Natural killer cell (primary cell): ENCODE data around the gene SPATA16. TPM values are rescaled to one million over a fixed set of nuclear protein-coding genes. Genes with fewer than 3 reads are reported as not detected.
A peak's percentile ranks its signal among the peaks of the same experiment; 100 is the strongest.

ENCODE experiments used
- ATAC-seq, 3 donors: fragments of 150-1000 bp in 2 of 3; fragments of 200-7000 bp in 1 of 3; cut with Tn5 transposase; 1 replicate in 1 of 3; 2 replicates in 2 of 3; pipeline ENCODE4 v1.10.0; 2021; ENCODE audit warnings: mild to moderate bottlenecking in 2 of 3, moderate library complexity in 2 of 3
- DNase-seq, 2 donors: peaks; one replicate each; pipeline versions ENCODE4 v3.0.0 to v3.0.0-alpha.2; 2013 to 2021; ENCODE audit warnings: mixed read lengths in 1 of 2
- H3K27ac ChIP-seq: one replicate; pipeline ENCODE4 v1.5.1; 2013; ENCODE audit warnings: mild to moderate bottlenecking, low read length
- H3K27me3 ChIP-seq: one replicate; pipeline ENCODE4 v1.6.1; 2013; ENCODE audit warnings: low read length; ENCODE audit not compliant: control insufficient read depth, insufficient read depth
- H3K36me3 ChIP-seq: one replicate; pipeline ENCODE4 v1.6.1; 2013; ENCODE audit warnings: low read length; ENCODE audit not compliant: control insufficient read depth, insufficient read depth
- H3K4me1 ChIP-seq: one replicate; pipeline ENCODE4 v1.6.1; 2013; ENCODE audit warnings: low read length; ENCODE audit not compliant: control insufficient read depth, insufficient read depth
- H3K4me3 ChIP-seq: one replicate; pipeline ENCODE4 v1.5.1; 2013; ENCODE audit warnings: low read length
- H3K9me3 ChIP-seq: one replicate; pipeline ENCODE4 v1.6.1; 2013; ENCODE audit warnings: low read length; ENCODE audit not compliant: control insufficient read depth, insufficient read depth
- H3K27ac Mint-ChIP-seq, 2 donors: one replicate each; pipeline ENCODE4 v1.8.0; 2022; ENCODE audit warnings: mild to moderate bottlenecking in 2 of 2, mixed read lengths in 2 of 2, moderate library complexity in 1 of 2
- H3K27me3 Mint-ChIP-seq, 2 donors: one replicate each; pipeline ENCODE4 v1.8.0; 2022; ENCODE audit warnings: low read depth in 2 of 2, mixed read lengths in 2 of 2
- H3K36me3 Mint-ChIP-seq: one replicate; pipeline ENCODE4 v1.8.0; 2022; ENCODE audit warnings: mixed read lengths
- H3K4me1 Mint-ChIP-seq, 2 donors: one replicate each; pipeline ENCODE4 v1.8.0; 2022; ENCODE audit warnings: mixed read lengths in 2 of 2
- H3K4me3 Mint-ChIP-seq: one replicate; pipeline ENCODE4 v1.8.0; 2022; ENCODE audit warnings: mild to moderate bottlenecking, moderate library complexity, mixed read lengths
- H3K9me3 Mint-ChIP-seq, 2 donors: one replicate each; pipeline ENCODE4 v1.8.0; 2022; ENCODE audit warnings: mixed read lengths in 2 of 2
- WGBS: methylation state at CpG from one replicate; pipeline ENCODE4 v1.1.7; 2013; ENCODE audit warnings: missing lambda C conversion rate; ENCODE audit not compliant: insufficient coverage; 5-methylcytosine and 5-hydroxymethylcytosine counted together
- intact Hi-C: fragments of 100-400 bp; cut with micrococcal nuclease; formaldehyde crosslinking; loops from one replicate; pipeline ENCODE4 v1.14.2; 2022
- total RNA-seq, 4 donors: library from RNA; stranded (reverse); fragments of 120-200 nt in 1 of 4; gene quantifications; one replicate each; pipeline versions ENCODE4 v1.2.3 to v1.2.4, GENCODE V29; 2013 to 2022
- TF ChIP-seq, protein P1 (sequence below): fragments of 200-600 bp; IDR thresholded peaks from one replicate; pipeline ENCODE4 v1.8.0; 2022; ENCODE audit warnings: antibody characterized with exemption

Gene SPATA16
- total RNA-seq, 3 donors from 2014 or later (not counting 1 experiment from before 2014, with no cell fraction given): not detected

DNA sequence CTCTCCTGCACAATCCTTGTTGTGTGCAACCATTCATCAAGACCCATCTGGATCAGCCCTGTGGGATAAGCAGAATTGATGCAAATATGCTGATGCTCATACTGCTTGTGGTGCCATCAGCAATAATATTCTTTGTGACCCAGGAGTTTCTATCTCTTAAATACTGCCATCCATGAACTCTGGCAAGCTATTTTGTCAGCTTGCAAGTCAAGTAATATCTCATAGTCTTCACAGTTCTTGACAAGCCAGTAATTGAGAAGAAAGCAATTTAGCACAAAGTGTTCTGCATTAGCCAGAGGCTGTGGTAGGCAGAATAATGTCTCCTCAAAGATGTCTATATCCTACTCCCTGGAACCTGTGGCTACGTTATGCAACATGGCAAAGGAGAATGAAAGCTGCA lies 49.0 kb downstream of the SPATA16 start:
- no CpG with 5 or more reads among the region's 1 CpG for WGBS

DNA sequence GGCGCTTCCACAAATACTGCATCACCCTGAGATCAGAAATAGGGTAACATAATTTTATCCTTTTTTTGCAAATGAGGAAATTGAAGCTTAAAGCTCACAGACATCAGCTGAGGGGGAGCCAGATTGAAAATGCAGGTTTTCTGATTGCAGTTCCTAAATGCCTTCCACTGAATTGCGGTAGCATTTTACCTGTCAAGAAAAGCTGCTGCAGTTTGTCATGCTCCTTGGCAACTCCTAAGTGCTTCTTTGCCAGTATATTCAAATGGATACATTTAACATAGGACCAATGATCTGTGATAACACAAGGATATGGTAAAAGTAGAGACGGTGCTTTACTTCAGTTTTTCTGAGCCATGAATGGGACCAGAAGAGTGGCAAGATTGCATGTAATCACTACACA lies 50.5 kb downstream of the SPATA16 start:
- WGBS: 90% methylated on average over 3 of the region's 3 CpGs
- H3K27ac Mint-ChIP-seq: no peak overlapping the region
- no peaks in the 10 kb centered on the region for H3K9me3 ChIP-seq
- H3K27ac ChIP-seq: no peak overlapping the region
- no peaks in the 10 kb centered on the region for H3K27me3 ChIP-seq
- no peak overlapping the region for H3K4me3 Mint-ChIP-seq
- no peaks in the 10 kb centered on the region for H3K36me3 ChIP-seq
- no peak overlapping the region for H3K4me3 ChIP-seq
- peaks cover 17% of the 10 kb centered on the region for H3K36me3 Mint-ChIP-seq
- no peaks in the 10 kb centered on the region for H3K27me3 Mint-ChIP-seq
- no peak for ATAC-seq
- TF ChIP-seq, protein P1, sequence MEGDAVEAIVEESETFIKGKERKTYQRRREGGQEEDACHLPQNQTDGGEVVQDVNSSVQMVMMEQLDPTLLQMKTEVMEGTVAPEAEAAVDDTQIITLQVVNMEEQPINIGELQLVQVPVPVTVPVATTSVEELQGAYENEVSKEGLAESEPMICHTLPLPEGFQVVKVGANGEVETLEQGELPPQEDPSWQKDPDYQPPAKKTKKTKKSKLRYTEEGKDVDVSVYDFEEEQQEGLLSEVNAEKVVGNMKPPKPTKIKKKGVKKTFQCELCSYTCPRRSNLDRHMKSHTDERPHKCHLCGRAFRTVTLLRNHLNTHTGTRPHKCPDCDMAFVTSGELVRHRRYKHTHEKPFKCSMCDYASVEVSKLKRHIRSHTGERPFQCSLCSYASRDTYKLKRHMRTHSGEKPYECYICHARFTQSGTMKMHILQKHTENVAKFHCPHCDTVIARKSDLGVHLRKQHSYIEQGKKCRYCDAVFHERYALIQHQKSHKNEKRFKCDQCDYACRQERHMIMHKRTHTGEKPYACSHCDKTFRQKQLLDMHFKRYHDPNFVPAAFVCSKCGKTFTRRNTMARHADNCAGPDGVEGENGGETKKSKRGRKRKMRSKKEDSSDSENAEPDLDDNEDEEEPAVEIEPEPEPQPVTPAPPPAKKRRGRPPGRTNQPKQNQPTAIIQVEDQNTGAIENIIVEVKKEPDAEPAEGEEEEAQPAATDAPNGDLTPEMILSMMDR: no peak
- no peak for DNase-seq
- H3K4me1 ChIP-seq: no peaks in the 10 kb centered on the region
- H3K4me1 Mint-ChIP-seq: no peaks in the 10 kb centered on the region
- intact Hi-C loops: no loop called here
- peaks cover 9 to 10% of the 10 kb centered on the region in 2 donors for H3K9me3 Mint-ChIP-seq

More for the DNA sequence above, 49.0 kb downstream of the SPATA16 start:
- Mint-ChIP-seq H3K9me3 (peaks cover 3 to 5% of the 10 kb centered on the region in 2 donors), H3K36me3 (peaks cover 5% of the 10 kb centered on the region), H3K27ac (no peak overlapping the region), H3K4me1 (no peaks in the 10 kb centered on the region), H3K4me3 (no peak overlapping the region), H3K27me3 (no peaks in the 10 kb centered on the region)
- DNase-seq: peak in 1 of 2 donors; percentile 1
- TF ChIP-seq, protein P1: no peak
- no peak for ATAC-seq
- Histone ChIP-seq H3K27ac (no peak overlapping the region), H3K4me3 (no peak overlapping the region), H3K4me1 (no peaks in the 10 kb centered on the region), H3K27me3 (no peaks in the 10 kb centered on the region), H3K9me3 (no peaks in the 10 kb centered on the region), H3K36me3 (no peaks in the 10 kb centered on the region)
- intact Hi-C loops: no loop called here

DNA sequence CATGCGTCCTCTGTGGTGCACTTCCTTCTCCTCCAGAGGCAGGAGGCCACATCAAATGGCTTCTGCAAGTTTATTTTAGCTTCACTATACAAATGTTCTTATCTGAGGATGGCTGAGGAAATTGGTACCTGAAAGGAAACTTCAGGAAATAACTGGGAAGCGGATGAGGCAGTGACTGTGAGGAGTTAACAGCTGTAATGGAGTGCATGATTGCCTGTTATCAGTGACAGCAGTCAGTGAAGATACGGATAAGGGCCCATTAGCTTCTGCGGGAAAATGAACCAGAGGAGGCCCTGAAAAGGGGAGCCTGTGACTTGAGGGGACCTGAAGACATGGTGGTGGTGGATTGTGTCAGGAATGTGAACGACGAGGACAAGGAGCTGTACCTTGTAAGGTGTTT lies 51.8 kb downstream of the SPATA16 start:
- DNase-seq (no peak), ATAC-seq (no peak)
- Mint-ChIP-seq H3K27ac (no peak overlapping the region), H3K4me1 (no peaks in the 10 kb centered on the region), H3K36me3 (peaks cover 17% of the 10 kb centered on the region), H3K4me3 (no peak overlapping the region), H3K9me3 (peaks cover 9 to 10% of the 10 kb centered on the region in 2 donors), H3K27me3 (no peaks in the 10 kb centered on the region)
- no peaks in the 10 kb centered on the region for H3K9me3 ChIP-seq
- no peaks in the 10 kb centered on the region for H3K36me3 ChIP-seq
- intact Hi-C loops: no loop called here
- no peaks in the 10 kb centered on the region for H3K4me1 ChIP-seq
- H3K4me3 ChIP-seq: no peak overlapping the region
- TF ChIP-seq, protein P1: no peak
- H3K27ac ChIP-seq: no peak overlapping the region
- WGBS: 84% methylated on average over 6 of the region's 6 CpGs
- no peaks in the 10 kb centered on the region for H3K27me3 ChIP-seq

DNA sequence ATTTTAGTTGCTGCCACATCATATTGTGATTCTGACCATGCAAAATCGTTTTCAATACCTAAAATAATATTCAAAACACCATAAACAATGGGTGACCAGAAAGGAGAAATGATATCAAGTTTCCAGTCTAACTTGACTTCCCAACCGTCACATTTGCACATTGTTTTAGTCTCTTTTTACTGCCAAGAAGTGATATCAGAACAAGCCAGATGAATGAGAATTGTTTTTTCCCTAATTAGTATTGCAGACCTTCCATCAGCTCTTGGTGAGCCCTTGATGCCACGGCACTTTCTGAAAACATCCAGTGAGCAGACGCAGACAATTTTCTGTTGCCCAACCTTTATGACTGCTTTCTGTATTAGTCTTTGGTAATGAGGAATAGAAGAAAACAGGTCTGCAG lies 62.5 kb downstream of the SPATA16 start:
- Histone ChIP-seq H3K27ac (no peak overlapping the region), H3K9me3 (no peaks in the 10 kb centered on the region), H3K4me3 (no peak overlapping the region), H3K36me3 (no peaks in the 10 kb centered on the region), H3K27me3 (no peaks in the 10 kb centered on the region), H3K4me1 (no peaks in the 10 kb centered on the region)
- TF ChIP-seq, protein P1: no peak
- intact Hi-C loops: no loop called here
- DNase-seq (no peak), ATAC-seq (no peak)
- no peaks in the 10 kb centered on the region for H3K4me1 Mint-ChIP-seq
- no peak overlapping the region for H3K4me3 Mint-ChIP-seq
- peaks cover under 1 to 3% of the 10 kb centered on the region in 2 donors for H3K9me3 Mint-ChIP-seq
- H3K36me3 Mint-ChIP-seq: no peaks in the 10 kb centered on the region
- WGBS: 86% methylated on average over 4 of the region's 4 CpGs
- no peaks in the 10 kb centered on the region for H3K27me3 Mint-ChIP-seq
- H3K27ac Mint-ChIP-seq: no peak overlapping the region
